GM21447 (cell line): ENCODE measurements around the gene ZNF670.
"Not testable (repeated sequence)": the region's sequence is repeated elsewhere in the genome, so short reads cannot be mapped to it uniquely, and the experiment has no call there.

Source experiments
- ATAC-seq: cut with Tn5 transposase; IDR thresholded peaks from one replicate; pipeline ENCODE4 v1.9.1; 2021; ENCODE audit not compliant: unreplicated experiment

ZNF670 gene

DNA sequence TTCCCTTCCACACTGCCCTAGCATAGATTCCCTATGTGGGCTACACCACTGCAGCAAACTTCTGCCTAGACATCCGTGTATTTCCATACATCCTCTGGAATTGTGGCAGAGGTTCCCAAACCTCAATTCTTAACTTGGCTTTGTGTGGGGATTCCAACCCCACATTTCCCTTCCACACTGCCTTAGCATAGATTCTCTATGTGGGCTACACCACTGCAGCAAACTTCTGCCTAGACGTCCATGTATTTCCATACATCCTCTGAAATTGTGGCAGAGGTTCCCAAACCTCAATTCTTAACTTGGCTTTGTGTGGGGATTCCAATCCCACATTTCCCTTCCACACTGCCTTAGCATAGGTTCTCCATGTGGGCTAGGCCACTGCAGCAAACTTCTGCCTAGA is 31.4 kb downstream of the ZNF670 start:
- ATAC-seq = no peak

DNA sequence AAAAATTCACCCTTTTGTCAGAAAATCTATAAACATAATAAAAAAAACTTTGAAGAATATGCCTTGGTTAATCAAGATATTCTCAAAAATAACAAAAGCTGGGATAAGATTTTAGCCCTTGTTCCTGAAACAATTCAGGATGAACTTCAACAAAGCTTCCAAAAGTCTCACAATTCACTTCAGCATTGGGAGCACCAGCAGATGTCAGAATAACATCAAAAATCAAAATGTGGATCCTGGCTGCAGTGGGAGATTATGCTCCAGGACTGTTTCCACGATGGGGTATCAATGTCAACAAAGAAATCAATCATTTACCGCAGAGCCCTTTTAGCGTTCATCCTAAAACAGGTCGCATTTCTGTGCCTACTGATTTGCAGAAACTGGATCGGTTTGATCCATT is 35.2 kb downstream of the ZNF670 start:
- no peak for ATAC-seq

DNA sequence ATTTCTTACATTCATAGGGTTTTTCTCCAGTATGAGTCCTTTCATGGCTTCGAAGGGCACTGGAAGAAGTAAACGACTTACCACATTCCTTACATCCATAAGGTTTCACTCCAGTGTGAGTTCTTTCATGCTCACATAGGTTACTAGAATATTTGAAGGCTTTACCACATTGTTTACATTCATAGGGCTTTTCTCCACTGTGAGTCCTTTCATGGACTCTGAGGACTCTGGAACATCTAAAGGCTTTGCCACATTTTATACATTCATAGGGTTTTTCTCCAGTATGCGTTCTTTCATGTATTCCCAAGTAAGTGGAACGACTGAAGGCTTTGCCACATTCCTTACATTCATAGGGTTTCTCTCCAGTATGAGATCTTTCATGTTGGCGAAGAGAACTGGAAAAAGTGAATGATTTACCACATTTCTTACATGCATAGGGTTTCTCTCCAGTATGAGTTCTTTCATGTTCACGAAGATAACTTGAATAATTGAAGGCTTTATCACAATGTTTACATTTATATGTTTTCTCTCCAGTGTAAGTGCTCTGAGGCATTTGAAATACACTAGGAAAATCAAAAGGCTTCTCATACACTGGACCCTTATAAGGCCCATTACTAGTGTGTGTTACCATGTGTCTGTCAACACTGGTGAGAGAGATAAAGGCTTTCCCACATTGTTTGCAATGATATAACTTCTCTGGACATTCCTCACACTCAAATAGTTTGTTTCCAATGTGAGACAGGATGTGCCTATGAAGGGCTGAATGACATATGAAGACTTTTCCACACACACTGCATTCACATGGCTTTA is 40.9 kb downstream of the ZNF670 start:
- ATAC-seq = no peak

DNA sequence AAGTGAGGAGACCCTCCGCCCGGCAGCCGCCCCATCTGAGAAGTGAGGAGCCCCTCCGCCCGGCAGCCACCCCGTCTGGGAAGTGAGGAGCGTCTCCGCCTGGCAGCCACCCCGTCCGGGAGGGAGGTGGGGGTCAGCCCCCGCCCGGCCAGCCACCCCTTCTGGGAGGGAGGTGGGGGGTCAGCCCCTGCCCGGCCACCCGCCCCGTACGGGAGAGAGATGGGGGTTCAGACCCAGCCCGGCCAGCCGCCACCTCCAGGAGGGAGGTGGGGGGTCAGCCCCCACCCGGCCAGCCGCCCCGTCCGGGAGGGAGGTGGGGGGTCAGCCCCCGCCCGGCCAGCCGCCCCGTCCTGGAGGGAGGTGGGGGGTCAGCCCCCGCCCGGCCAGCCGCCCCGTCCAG is 46.3 kb downstream of the ZNF670 start:
- ATAC-seq = not testable (repeated sequence)
